Fibroblast of villous mesenchyme (primary cell): ENCODE data around the gene PODXL. TPM values are rescaled to one million over a fixed set of nuclear protein-coding genes. Genes with fewer than 3 reads are reported as not detected.
A peak's percentile ranks its signal among the peaks of the same experiment; 100 is the strongest.
"Not testable (repeated sequence)": the region's sequence is repeated elsewhere in the genome, so short reads cannot be mapped to it uniquely, and the experiment has no call there.

Experiments used
- DNase-seq: peaks from one replicate; pipeline ENCODE4 v3.0.0-alpha.2; 2010; ENCODE audit warnings: low read depth
- H3K4me3 ChIP-seq: 2 replicates; pipeline ENCODE4 v1.5.1; 2011; ENCODE audit warnings: low read depth, mild to moderate bottlenecking, low read length
- CTCF ChIP-seq: IDR thresholded peaks from 2 replicates; pipeline ENCODE4 v1.5.1; 2012; ENCODE audit warnings: low read depth, mild to moderate bottlenecking, low read length; ENCODE audit not compliant: insufficient read depth
- total RNA-seq: library from RNA; depleted of rRNA; stranded (reverse); fragments of >200 nt; gene quantifications from 2 replicates; pipeline ENCODE4 v1.2.3, GENCODE V29; 2012

Gene PODXL
- total RNA-seq, 1 donor = 17.3 TPM

GRCh38 chr7:131506597-131506996, 49.8 kb downstream of the PODXL start:
- TF ChIP-seq CTCF = no peak
- DNase-seq = no peak
- no peak overlapping the region for H3K4me3 ChIP-seq

- H3K4me3 ChIP-seq = no peak overlapping the region
- no peak for DNase-seq
- TF ChIP-seq CTCF = no peak
Measured at GRCh38 chr7:131505636-131506557, 50.5 kb downstream of the PODXL start.

GRCh38 chr7:131505037-131505620, 51.3 kb downstream of the PODXL start:
- not testable (repeated sequence) for DNase-seq, H3K4me3 ChIP-seq

GRCh38 chr7:131504157-131504899, 52.1 kb downstream of the PODXL start:
- no peak for TF ChIP-seq CTCF

DNA sequence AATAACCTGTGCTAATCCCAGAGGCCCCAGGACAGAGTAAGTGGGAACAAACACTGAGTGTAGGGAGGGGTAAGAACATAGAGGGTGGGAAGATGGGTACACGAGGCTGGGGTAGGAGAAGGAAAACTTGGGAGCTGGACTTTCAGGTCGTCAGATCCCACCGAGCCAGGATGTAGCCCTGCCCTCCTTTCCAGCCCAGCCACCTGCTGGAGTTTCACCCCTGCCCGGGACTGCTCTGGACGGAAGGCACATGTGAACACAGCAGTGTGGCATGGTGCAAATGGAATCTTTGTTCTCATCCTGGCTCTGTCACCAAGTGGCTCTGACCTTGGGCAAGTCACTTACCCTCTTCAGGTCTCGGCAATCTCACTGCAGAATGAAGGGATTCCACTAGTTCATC, 52.8 kb downstream of the PODXL start:
- DNase-seq = no peak
- H3K4me3 ChIP-seq = no peak overlapping the region
- no peak for TF ChIP-seq CTCF

More at GRCh38 chr7:131504157-131504899, 52.1 kb downstream of the PODXL start:
- no peak for DNase-seq
- H3K4me3 ChIP-seq = no peak overlapping the region

DNA sequence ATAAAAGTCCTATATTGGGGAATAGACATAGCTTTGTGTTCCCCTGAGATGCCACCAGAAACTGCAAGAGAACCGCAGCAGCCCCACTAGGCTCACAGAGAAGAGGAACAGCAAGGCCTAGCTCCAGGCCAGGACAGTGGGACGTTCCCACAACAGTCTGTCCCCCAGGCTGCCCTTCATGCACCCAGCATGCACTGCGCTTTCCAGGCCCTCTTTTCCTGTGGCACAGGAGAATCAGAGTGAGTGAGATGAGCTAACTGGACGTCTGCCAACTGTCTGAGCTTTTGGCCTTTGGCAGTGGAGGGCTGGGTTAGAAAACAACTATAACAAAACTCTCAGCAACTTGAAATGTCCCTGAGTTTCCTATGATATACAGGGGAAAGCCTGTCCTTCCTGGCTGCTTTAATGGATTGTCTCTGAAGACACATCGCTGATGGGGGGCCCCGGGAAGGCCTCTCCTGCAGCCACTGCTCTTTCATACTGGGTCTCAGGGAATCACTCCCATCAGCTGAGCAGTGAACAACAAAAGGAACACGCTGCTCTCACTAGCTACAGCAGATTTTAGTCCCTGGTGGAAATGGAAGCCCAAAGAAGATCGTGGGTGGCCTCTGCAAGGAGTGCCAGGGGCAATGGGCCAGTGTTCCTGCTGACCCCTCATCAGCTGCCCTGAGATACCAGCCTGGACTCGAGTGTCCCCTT, 53.5 kb downstream of the PODXL start:
- no peak for TF ChIP-seq CTCF
- peak; percentile 63 for DNase-seq
- no peak overlapping the region for H3K4me3 ChIP-seq
